GM12891 (cell line): ENCODE data around the gene MTTP.

Source experiments
- POLR2A ChIP-seq: IDR thresholded peaks from 2 replicates; pipeline ENCODE4 v1.6.1; 2011; ENCODE audit warnings: low read depth, low read length, control low read depth
- POLR2AphosphoS5 ChIP-seq: IDR thresholded peaks from 2 replicates; pipeline ENCODE4 v1.6.1; 2011; ENCODE audit warnings: low read depth, low read length, control low read depth
- POU2F2 ChIP-seq: IDR thresholded peaks from 2 replicates; pipeline ENCODE4 v1.6.1; 2011; ENCODE audit warnings: low read depth, mild to moderate bottlenecking, control low read depth, low read length, moderate library complexity
- TAF1 ChIP-seq: IDR thresholded peaks from 2 replicates; pipeline ENCODE4 v1.6.1; 2011; ENCODE audit warnings: low read depth, low read length, control low read depth

- no peak for TF ChIP-seq POLR2A
- no peak for TF ChIP-seq POLR2AphosphoS5
- no peak for TF ChIP-seq POU2F2
- no peak for TF ChIP-seq TAF1
Measured at GRCh38 chr4:99536271-99536670, 38.4 kb upstream of the MTTP start.
